Measurements from ENCODE around the gene DCPS. TPM values are rescaled to one million over a fixed set of nuclear protein-coding genes. Genes with fewer than 3 reads are reported as not detected.
"Not testable (repeated sequence)": the region's sequence is repeated elsewhere in the genome, so short reads cannot be mapped to it uniquely, and the experiment has no call there.

Gene DCPS
- polyA plus RNA-seq, 4 donors = 12.2 to 23.3 (median 16.4) TPM

DNA sequence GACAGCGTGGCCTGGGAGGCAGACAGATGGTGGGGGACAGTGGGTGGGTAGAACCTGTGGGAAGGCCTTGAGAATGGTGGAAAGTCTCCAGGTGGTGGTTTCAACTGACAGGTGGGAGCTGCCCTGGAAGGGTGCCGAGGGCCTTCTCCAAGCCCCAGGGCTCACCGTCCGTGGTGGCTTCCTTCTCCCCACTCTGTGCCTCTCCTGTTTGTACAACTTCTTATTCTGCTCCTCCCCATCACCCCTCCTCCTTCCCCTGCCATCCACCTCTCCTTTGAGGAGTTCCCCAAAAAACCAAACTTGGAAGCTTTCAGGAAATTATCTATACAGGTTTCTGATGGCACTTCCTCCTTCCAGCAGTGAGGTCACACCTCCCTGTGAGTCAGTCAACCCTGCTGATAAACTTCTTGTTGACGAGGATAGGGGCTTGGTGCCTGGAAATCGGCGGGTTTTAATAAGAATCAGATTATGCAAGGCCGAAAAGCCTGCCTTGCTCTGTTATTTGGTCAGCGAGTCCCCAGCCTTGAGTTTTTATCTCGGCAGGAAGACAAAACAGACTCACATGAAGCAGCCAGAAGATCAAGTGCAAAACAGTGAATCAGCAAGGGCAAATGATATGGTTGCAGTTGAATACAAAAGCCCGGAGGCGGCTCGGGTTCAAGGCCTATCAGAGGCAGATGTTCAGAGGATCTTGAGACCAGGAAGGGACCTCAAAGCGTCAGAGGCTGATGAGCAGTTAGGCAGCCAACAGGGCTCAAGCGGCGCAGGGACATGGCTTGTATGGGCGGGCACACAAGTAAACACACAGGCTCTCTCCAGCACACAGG is 42.1 kb downstream of the DCPS start:
- no peaks in the 10 kb centered on the region for H3K9me3 ChIP-seq (ENCODE audit: control insufficient read depth in 2 of 2, insufficient read depth in 1 of 2, low read depth in 1 of 2, low read length in 1 of 2)
- FAIRE-seq = no peak
- WGBS, 3 donors = 65 to 79% (median 68%) methylated on average over 16 to 17 of the region's 17 CpGs
- no peak overlapping the region for H3K4me3 ChIP-seq (ENCODE audit: low read depth in 1 of 3, low read length in 3 of 3)
- peaks cover 0 to 56% (median 0%) of the 10 kb centered on the region in 3 donors for H3K36me3 ChIP-seq (ENCODE audit: control insufficient read depth in 3 of 3, insufficient read depth in 2 of 3, low read depth in 1 of 3, low read length in 3 of 3)
- peak in 1 of 2 donors; percentile 49 for DNase-seq
- peak overlapping the region in 2 of 3 donors; percentile 52 to 60 for H3K27ac ChIP-seq (ENCODE audit: low read depth in 1 of 3, low read length in 2 of 3)
- peaks cover 0 to 45% (median 7%) of the 10 kb centered on the region in 3 donors for H3K4me1 ChIP-seq (ENCODE audit: control insufficient read depth in 3 of 3, insufficient read depth in 2 of 3, low read depth in 1 of 3, low read length in 2 of 3)
- H3K27me3 ChIP-seq (ENCODE audit: control insufficient read depth in 3 of 3, insufficient read depth in 3 of 3, low read length in 3 of 3) = no peaks in the 10 kb centered on the region

- DNase-seq (no peak), FAIRE-seq (no peak)
- H3K27ac ChIP-seq (ENCODE audit: low read depth in 1 of 3, low read length in 2 of 3) = peak overlapping the region in 2 of 3 donors; percentile 52 to 60
- H3K9me3 ChIP-seq (ENCODE audit: control insufficient read depth in 2 of 2, insufficient read depth in 1 of 2, low read depth in 1 of 2, low read length in 1 of 2) = no peaks in the 10 kb centered on the region
- H3K36me3 ChIP-seq (ENCODE audit: control insufficient read depth in 3 of 3, insufficient read depth in 2 of 3, low read depth in 1 of 3, low read length in 3 of 3) = peaks cover 0 to 50% (median 0%) of the 10 kb centered on the region in 3 donors
- peaks cover 0 to 42% (median 7%) of the 10 kb centered on the region in 3 donors for H3K4me1 ChIP-seq (ENCODE audit: control insufficient read depth in 3 of 3, insufficient read depth in 2 of 3, low read depth in 1 of 3, low read length in 2 of 3)
- H3K4me3 ChIP-seq (ENCODE audit: low read depth in 1 of 3, low read length in 3 of 3) = no peak overlapping the region
- no peaks in the 10 kb centered on the region for H3K27me3 ChIP-seq (ENCODE audit: control insufficient read depth in 3 of 3, insufficient read depth in 3 of 3, low read length in 3 of 3)
- 88 to 100% (median 89%) methylated on average over 1 of the region's 1 CpG for WGBS, 3 donors
These were observed 42.7 kb downstream of the DCPS start for GRCh38 chr11:126346586-126346940.

DNA sequence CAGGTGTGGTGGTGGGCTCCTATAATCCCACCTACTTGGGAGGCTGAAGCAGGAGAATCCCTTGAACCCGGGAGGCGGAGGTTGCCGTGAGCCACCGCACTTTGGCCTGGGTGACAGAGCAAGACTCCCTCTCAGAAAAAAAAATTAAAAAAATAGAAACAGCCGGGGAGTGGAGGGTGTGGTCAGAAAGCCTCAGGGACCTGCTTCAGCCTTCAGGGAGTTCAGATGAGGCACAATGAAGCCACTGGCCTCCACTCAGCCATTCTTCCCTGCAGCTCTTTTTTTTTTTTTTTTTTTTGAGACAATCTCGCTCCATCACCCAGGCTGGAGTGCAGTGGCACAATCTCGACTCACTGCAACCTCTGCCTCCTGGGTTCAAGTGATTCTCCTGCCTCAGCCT is 43.1 kb downstream of the DCPS start:
- Histone ChIP-seq H3K27ac (ENCODE audit: low read depth in 1 of 3, low read length in 2 of 3) (peak overlapping the region in 1 of 3 donors; percentile 52), H3K36me3 (ENCODE audit: control insufficient read depth in 3 of 3, insufficient read depth in 2 of 3, low read depth in 1 of 3, low read length in 3 of 3) (peaks cover 0 to 48% (median 0%) of the 10 kb centered on the region in 3 donors), H3K4me1 (ENCODE audit: control insufficient read depth in 3 of 3, insufficient read depth in 2 of 3, low read depth in 1 of 3, low read length in 2 of 3) (peaks cover 0 to 38% (median 7%) of the 10 kb centered on the region in 3 donors)
- not testable (repeated sequence) for FAIRE-seq; H3K9me3 ChIP-seq (ENCODE audit: control insufficient read depth in 2 of 2, insufficient read depth in 1 of 2, low read depth in 1 of 2, low read length in 1 of 2); H3K27me3 ChIP-seq (ENCODE audit: control insufficient read depth in 3 of 3, insufficient read depth in 3 of 3, low read length in 3 of 3); DNase-seq; H3K4me3 ChIP-seq (ENCODE audit: low read depth in 1 of 3, low read length in 3 of 3)
- WGBS, 3 donors = 84 to 89% (median 85%) methylated on average over 7 of the region's 7 CpGs

GRCh38 chr11:126347751-126348668 is 44.1 kb downstream of the DCPS start:
- DNase-seq (no peak), FAIRE-seq (no peak)
- 74 to 87% (median 86%) methylated on average over 17 of the region's 17 CpGs for WGBS, 3 donors
- peaks cover 0 to 41% (median 0%) of the 10 kb centered on the region in 3 donors for H3K36me3 ChIP-seq (ENCODE audit: control insufficient read depth in 3 of 3, insufficient read depth in 2 of 3, low read depth in 1 of 3, low read length in 3 of 3)
- peaks cover 0 to 31% (median 10%) of the 10 kb centered on the region in 3 donors for H3K4me1 ChIP-seq (ENCODE audit: control insufficient read depth in 3 of 3, insufficient read depth in 2 of 3, low read depth in 1 of 3, low read length in 2 of 3)
- peak overlapping the region in 1 of 3 donors; percentile 85 for H3K27ac ChIP-seq (ENCODE audit: low read depth in 1 of 3, low read length in 2 of 3)
- H3K4me3 ChIP-seq (ENCODE audit: low read depth in 1 of 3, low read length in 3 of 3) = no peak overlapping the region
- no peaks in the 10 kb centered on the region for H3K27me3 ChIP-seq (ENCODE audit: control insufficient read depth in 3 of 3, insufficient read depth in 3 of 3, low read length in 3 of 3)
- no peaks in the 10 kb centered on the region for H3K9me3 ChIP-seq (ENCODE audit: control insufficient read depth in 2 of 2, insufficient read depth in 1 of 2, low read depth in 1 of 2, low read length in 1 of 2)

- 65 to 82% (median 79%) methylated on average over 8 of the region's 8 CpGs for WGBS, 3 donors
These were observed 45.1 kb downstream of the DCPS start for GRCh38 chr11:126348806-126349582.

DNA sequence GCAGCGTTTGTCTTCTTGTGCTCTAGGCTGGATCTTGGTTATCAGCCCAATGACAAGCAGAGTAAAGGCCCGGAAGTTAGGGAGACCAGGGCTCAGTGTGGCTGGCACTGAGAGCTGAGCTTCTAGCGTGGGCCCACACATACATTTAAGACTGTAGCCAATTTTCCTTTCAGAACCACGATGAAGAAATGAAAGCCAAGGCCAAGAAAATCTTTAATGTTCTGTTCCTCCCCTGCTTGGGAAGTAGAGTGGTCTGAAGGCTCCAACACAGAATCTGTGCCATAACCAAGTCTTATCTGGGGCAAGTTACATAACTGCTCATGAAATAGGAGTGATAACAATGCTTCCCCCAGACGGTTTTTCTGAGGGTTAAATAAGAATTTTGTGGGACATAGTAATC is 47.0 kb downstream of the DCPS start:
- 71 to 75% (median 75%) methylated on average over 5 of the region's 5 CpGs for WGBS, 3 donors
- peak overlapping the region in 1 of 3 donors; percentile 64 for H3K27ac ChIP-seq (ENCODE audit: low read depth in 1 of 3, low read length in 2 of 3)
- H3K4me3 ChIP-seq (ENCODE audit: low read depth in 1 of 3, low read length in 3 of 3) = no peak overlapping the region
- peaks cover 0 to 38% (median 10%) of the 10 kb centered on the region in 3 donors for H3K4me1 ChIP-seq (ENCODE audit: control insufficient read depth in 3 of 3, insufficient read depth in 2 of 3, low read depth in 1 of 3, low read length in 2 of 3)
- no peaks in the 10 kb centered on the region for H3K9me3 ChIP-seq (ENCODE audit: control insufficient read depth in 2 of 2, insufficient read depth in 1 of 2, low read depth in 1 of 2, low read length in 1 of 2)
- no peaks in the 10 kb centered on the region for H3K27me3 ChIP-seq (ENCODE audit: control insufficient read depth in 3 of 3, insufficient read depth in 3 of 3, low read length in 3 of 3)
- FAIRE-seq (no peak), DNase-seq (no peak)
- H3K36me3 ChIP-seq (ENCODE audit: control insufficient read depth in 3 of 3, insufficient read depth in 2 of 3, low read depth in 1 of 3, low read length in 3 of 3) = peaks cover 0 to 16% (median 0%) of the 10 kb centered on the region in 3 donors

More at GRCh38 chr11:126348806-126349582, 45.1 kb downstream of the DCPS start:
- DNase-seq (no peak), FAIRE-seq (no peak)
- H3K27me3 ChIP-seq (ENCODE audit: control insufficient read depth in 3 of 3, insufficient read depth in 3 of 3, low read length in 3 of 3) = no peaks in the 10 kb centered on the region
- H3K4me1 ChIP-seq (ENCODE audit: control insufficient read depth in 3 of 3, insufficient read depth in 2 of 3, low read depth in 1 of 3, low read length in 2 of 3) = peaks cover 0 to 31% (median 10%) of the 10 kb centered on the region in 3 donors
- no peak overlapping the region for H3K4me3 ChIP-seq (ENCODE audit: low read depth in 1 of 3, low read length in 3 of 3)
- H3K27ac ChIP-seq (ENCODE audit: low read depth in 1 of 3, low read length in 2 of 3) = peak overlapping the region in 1 of 3 donors; percentile 85
- H3K9me3 ChIP-seq (ENCODE audit: control insufficient read depth in 2 of 2, insufficient read depth in 1 of 2, low read depth in 1 of 2, low read length in 1 of 2) = no peaks in the 10 kb centered on the region
- peaks cover 0 to 33% (median 0%) of the 10 kb centered on the region in 3 donors for H3K36me3 ChIP-seq (ENCODE audit: control insufficient read depth in 3 of 3, insufficient read depth in 2 of 3, low read depth in 1 of 3, low read length in 3 of 3)

DNA sequence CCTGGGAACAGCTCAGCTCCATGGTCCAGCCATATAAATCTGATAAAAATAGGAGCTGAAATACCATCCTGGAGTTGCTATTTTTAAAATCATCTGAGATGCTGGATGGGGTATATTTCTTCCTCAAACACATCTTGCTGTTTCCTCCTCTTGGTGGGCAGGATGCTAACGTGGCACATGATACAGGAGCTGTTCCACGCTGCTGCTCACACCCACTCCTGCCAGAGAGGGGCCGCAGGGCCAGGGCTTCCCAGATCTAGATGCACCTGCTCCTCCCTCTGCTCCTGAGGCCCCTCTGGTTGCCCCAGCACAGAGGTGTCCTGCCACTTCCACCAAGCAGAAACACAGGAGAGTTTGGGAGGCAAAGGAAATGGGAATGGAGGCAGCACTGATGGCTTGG is 48.3 kb downstream of the DCPS start:
- no peaks in the 10 kb centered on the region for H3K9me3 ChIP-seq (ENCODE audit: control insufficient read depth in 2 of 2, insufficient read depth in 1 of 2, low read depth in 1 of 2, low read length in 1 of 2)

More for the DNA sequence above, 48.3 kb downstream of the DCPS start:
- H3K27ac ChIP-seq (ENCODE audit: low read depth in 1 of 3, low read length in 2 of 3) = peak overlapping the region in 1 of 3 donors; percentile 36
- 79 to 95% (median 86%) methylated on average over 3 of the region's 3 CpGs for WGBS, 3 donors
- FAIRE-seq (no peak), DNase-seq (no peak)
- H3K36me3 ChIP-seq (ENCODE audit: control insufficient read depth in 3 of 3, insufficient read depth in 2 of 3, low read depth in 1 of 3, low read length in 3 of 3) = peaks cover 0 to 11% (median 0%) of the 10 kb centered on the region in 3 donors
- no peaks in the 10 kb centered on the region for H3K27me3 ChIP-seq (ENCODE audit: control insufficient read depth in 3 of 3, insufficient read depth in 3 of 3, low read length in 3 of 3)
- no peak overlapping the region for H3K4me3 ChIP-seq (ENCODE audit: low read depth in 1 of 3, low read length in 3 of 3)
- peaks cover 0 to 42% (median 10%) of the 10 kb centered on the region in 3 donors for H3K4me1 ChIP-seq (ENCODE audit: control insufficient read depth in 3 of 3, insufficient read depth in 2 of 3, low read depth in 1 of 3, low read length in 2 of 3)

Measured in small intestine (tissue), 7 donors.